HG02840 (cell line): Measurements from ENCODE around the gene IGFBP5.

Experiments used
- ATAC-seq: cut with Tn5 transposase; IDR thresholded peaks from one replicate; pipeline ENCODE4 v1.9.1; 2021; ENCODE audit warnings: mild to moderate bottlenecking, moderate library complexity, moderate number of reproducible peaks; ENCODE audit not compliant: unreplicated experiment, low FRiP score

The IGFBP5 gene

GRCh38 chr2:216715402-216715974, 20.1 kb upstream of the IGFBP5 start:
- ATAC-seq: no peak

GRCh38 chr2:216714376-216714775, 19.0 kb upstream of the IGFBP5 start:
- ATAC-seq: no peak

- no peak for ATAC-seq
Observed at GRCh38 chr2:216713691-216714336, 18.5 kb upstream of the IGFBP5 start.

GRCh38 chr2:216711348-216711747, 16.0 kb upstream of the IGFBP5 start:
- ATAC-seq: no peak

GRCh38 chr2:216710551-216711301, 15.4 kb upstream of the IGFBP5 start:
- no peak for ATAC-seq

GRCh38 chr2:216702756-216703155, 7.4 kb upstream of the IGFBP5 start:
- no peak for ATAC-seq

GRCh38 chr2:216701544-216701943, 6.2 kb upstream of the IGFBP5 start:
- no peak for ATAC-seq

- no peak for ATAC-seq
Observed at GRCh38 chr2:216700781-216701180, 5.4 kb upstream of the IGFBP5 start.

- ATAC-seq: no peak
Observed at GRCh38 chr2:216700088-216700567, 4.8 kb upstream of the IGFBP5 start.

GRCh38 chr2:216698895-216699294, 3.5 kb upstream of the IGFBP5 start:
- ATAC-seq: no peak

- ATAC-seq: no peak
Observed at GRCh38 chr2:216698293-216698692, 2.9 kb upstream of the IGFBP5 start.

- no peak for ATAC-seq
Observed at GRCh38 chr2:216696751-216697560, 1.6 kb upstream of the IGFBP5 start.

- no peak for ATAC-seq
Observed at GRCh38 chr2:216696321-216696720, 972 bp upstream of the IGFBP5 start.

GRCh38 chr2:216694826-216695217, 527 bp downstream of the IGFBP5 start:
- ATAC-seq: no peak

GRCh38 chr2:216694082-216694825, 1.1 kb downstream of the IGFBP5 start:
- ATAC-seq: no peak

GRCh38 chr2:216693414-216694080, 1.8 kb downstream of the IGFBP5 start:
- no peak for ATAC-seq

GRCh38 chr2:216692636-216693413, 2.5 kb downstream of the IGFBP5 start:
- ATAC-seq: no peak

- no peak for ATAC-seq
Observed at GRCh38 chr2:216690853-216691741, 4.3 kb downstream of the IGFBP5 start.
